ENCODE data around the gene LRG1.

The LRG1 gene, protein sequence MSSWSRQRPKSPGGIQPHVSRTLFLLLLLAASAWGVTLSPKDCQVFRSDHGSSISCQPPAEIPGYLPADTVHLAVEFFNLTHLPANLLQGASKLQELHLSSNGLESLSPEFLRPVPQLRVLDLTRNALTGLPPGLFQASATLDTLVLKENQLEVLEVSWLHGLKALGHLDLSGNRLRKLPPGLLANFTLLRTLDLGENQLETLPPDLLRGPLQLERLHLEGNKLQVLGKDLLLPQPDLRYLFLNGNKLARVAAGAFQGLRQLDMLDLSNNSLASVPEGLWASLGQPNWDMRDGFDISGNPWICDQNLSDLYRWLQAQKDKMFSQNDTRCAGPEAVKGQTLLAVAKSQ

DNA sequence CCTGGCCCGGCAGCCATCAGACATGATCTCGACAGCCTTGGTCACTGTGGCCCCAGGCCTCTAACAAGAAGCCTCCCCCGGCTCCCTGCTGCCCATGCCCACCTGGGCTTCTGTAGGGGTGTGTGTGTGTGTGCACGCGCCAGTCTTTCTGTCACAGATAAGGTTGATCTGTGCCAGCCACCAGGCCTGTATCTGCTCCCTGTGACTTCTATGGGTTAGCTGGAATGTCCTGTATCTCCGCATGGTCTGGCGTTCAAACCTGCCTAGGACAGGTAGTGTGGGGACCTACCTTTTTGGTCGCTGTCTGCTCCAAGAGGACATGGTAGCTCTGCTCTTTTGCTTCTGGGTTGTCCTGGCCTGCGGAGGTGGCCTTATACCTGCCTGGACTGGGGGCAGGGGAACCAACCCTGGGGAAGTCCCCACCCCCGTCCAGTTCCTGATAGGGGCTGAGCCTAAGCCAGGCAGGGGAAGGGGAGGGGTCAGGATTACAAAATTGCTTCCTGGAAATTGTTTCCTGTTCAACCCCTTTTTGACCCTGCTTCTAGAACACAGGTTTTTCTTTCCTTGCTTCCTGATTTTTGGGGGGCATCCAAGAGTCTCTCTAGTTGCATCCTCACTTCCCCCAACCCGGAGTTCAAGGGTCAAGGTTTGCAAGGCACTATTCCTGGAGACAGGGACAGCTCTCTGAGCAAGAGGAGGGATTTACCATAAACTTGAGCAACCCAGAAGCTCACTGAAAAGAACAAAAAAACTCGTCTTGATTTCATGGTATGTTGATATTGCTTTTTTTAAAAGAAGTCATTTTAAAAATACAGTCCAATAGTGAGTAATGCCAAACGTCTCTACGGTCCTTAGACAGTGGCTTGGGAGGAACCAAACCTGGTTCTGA, at the start of gene LRG1:
TSS of gene LRG1 (minus strand) at position 344 of the 889 bp plus-strand sequence. CDS start at position 321, 23 bp downstream.
- no peak for DNase-seq

DNA sequence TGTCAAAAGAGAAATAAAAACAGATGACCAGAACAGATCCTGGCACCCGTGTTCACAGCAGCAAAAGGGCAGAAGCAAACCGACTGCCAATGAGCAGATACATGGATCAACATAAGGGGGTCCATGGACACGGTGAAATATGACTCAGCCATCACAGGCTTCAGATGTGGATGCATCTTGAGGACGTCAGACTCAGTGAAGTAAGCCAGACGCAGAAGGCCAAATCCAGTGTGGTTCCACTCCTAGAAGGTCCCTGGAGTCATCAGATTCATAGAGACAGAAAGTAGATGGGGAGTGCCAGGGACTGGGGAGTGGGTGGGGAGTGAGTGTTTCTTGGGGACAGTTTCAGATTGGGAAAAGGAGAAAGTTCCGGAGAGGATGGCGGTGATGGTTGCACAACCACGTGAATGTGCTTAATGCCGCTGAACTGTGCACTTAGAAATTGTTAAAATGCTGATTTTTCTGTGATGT, 48.5 kb upstream of the LRG1 start:
- no peak for DNase-seq

DNA sequence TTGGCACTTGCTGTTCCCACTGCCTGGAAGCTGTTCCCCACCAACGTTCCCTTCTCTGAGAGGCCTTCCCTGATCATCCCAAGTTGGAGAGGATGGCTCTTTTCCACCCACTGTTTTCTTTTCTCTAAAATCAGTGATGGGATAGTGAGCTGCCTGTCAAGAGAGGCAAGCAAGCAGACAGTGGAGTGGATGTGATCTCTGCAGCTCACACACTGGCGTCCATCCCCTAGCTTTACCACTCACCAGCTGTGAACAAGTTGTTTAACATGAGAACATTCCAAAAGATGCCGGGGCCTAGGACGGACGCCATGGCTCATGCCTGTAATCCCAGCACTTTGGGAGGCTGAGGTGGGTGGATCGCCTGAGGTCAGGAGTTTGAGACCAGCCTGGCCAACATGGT, 47.7 kb upstream of the LRG1 start:
- no peak for DNase-seq

DNA sequence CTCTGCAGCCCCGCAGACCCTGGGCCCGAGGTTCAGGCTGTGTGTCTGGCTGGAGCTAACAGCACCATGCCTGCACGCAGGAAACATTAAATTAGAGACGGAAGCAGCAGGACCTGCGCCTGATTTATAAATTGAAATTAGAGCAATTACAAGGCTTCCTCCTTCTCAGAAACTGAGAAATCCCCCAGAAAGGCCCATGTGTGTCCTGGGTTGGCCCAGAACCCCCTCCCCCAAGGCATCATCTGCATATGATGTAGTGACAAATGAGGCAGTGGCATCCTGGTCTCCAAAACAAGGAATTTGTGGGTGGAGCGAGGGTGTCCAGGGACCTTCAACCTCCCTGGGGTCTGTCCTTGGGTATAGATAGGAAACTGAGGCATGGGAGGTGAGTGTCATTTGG, 46.9 kb upstream of the LRG1 start:
- DNase-seq, result no peak

DNA sequence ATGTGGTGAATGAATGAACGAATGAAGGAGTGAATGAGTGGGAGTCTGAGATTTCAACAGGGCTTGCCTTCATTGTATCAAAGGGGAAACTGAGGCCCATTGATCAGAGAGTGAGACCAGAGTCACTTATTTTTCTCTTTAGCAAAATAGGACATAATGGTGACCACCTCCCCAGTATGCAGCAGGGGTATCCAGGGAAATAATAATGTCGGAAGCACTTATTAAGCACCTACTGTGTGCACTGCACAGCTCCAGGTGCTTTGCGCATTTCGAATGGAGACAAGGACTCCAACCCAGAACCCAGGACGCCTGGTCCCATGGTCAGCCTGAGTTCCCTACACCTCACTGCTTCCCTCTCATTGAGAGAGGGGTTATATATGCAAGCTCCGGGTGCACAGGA, 46.4 kb upstream of the LRG1 start:
- DNase-seq, result no peak

DNA sequence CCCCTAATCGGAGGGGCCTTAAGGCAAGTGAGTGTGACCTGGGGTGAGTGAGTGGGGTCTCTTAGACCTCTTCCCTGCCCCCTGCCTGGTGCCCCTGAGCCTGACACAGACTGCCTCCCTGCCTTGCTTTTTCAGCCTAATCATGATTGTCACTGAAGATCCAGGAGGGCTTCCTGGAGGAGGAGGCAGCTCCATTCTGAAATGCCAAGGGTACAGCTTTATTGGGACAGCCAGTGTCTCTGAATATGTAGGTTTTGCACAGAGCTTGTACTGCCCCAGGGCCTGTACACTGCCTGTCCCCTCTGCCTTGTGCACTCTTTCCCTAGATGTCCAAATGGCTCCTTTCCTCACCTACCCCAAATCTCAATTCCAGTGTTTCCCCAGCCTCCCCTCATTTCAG, 45.7 kb upstream of the LRG1 start:
- DNase-seq, result no peak

DNA sequence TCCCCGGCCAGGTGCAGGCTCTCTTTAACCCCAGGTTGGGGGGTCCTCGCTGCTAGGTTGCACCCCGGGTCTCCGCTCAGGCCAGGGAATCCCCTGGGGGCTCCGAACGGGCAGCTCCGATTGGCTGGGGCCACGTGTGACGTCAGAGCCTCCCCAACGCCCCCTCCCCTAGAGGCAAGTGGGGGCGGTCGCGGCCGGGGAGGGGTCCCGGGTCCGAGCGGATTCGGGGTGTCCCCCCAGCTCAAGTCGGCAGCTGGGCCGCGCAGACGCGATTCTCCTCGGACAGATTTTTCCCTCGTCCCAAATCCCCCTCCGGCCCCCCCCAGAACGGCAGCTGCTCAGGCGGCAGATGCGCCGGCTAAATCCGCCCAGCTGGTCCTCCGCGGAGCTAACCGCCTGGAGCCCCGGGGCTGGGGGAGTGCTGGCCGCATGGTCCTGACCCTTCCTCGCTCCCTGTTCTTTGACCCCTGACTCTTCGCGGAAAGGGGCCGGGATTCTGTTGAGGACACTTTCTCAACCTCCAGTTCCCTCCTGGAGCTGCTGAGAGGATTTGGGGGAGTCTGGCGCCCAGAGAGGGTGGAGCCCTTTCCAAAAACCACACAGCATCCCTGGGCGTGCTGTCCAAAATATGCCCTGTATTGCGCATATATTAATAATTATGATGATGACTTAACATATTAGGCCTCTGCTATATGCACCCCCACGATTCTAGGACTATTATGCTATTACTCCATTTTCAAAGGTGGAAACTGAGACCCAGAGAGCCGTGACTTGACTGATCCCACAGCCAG, 45.0 kb upstream of the LRG1 start:
- DNase-seq, result peak; percentile 34 to 73

DNA sequence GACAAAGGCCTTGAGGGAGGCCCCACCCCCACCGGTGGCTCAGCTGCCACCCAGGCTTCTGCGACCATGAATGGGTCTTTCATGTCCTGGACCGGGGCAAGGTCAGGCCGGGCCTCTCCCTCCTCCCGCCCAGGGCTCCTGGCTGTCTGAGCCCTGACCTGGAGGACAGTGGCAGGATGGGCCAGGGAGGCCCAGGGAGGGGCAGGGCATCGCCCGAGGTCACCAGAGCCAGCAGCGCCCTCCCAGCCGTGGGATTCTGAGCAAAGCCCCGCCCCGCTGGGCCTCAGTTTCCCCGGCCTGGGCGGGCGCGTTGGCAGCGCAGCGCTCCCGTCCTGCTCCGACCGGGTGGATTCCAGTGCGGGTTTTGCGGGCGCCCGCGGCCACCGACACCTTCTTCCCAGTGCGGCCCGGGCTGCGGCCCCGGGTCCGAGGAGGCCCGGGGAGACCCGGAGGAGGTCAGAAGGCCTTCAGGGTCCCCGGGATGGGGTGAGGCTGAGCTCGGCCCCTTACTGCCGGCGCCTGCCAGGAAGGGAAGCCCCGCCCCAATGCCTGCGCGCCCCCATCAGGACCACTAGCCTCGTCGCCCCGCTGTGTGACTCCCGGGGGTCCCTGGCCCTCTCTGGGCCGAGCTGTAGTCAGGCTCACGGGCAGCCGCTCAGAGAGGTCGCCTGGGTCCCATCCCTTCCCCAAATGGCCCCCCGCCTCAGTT, 44.3 kb upstream of the LRG1 start:
- no peak for DNase-seq

DNA sequence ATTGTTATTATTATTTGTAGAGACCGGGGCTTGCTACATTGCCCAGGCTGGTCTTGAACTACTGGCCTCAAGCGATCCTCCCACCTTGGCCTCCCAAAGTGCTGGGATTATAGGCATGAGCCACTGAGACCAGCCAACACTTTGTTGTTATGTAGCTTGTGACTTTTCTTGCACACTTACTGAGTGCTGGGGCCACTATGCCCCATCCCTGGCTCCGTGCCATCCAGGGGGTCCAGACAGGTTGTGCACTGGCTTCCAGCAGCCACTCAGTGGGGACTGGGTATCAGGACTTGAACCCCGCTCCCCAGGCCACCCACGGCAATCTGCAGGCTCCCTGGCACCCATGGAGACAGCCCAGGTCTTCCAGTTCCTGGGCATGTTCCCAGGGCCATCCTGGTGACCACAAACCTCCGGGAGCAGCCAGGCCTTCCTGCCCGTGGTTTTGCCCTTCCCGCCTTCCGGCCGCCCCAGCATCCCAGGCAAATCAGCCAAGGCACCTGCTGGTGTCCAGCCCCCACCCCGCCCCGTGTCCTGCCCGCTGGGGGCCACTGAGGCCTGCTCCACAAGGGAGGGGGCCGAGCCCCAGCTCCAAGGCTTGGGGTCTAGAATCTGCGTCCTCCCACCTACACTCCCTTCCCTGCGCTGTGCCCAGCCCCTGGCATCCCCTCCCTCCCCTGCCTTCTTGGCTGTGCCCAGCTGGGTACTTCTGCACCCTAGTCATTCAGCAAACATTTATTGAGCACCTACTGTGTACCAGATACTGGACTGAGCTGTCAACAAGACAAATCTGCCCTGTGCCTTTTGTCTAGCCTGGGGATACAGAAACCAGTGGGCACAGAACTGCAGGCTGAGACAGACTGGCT, 43.4 kb upstream of the LRG1 start:
- no peak for DNase-seq

DNA sequence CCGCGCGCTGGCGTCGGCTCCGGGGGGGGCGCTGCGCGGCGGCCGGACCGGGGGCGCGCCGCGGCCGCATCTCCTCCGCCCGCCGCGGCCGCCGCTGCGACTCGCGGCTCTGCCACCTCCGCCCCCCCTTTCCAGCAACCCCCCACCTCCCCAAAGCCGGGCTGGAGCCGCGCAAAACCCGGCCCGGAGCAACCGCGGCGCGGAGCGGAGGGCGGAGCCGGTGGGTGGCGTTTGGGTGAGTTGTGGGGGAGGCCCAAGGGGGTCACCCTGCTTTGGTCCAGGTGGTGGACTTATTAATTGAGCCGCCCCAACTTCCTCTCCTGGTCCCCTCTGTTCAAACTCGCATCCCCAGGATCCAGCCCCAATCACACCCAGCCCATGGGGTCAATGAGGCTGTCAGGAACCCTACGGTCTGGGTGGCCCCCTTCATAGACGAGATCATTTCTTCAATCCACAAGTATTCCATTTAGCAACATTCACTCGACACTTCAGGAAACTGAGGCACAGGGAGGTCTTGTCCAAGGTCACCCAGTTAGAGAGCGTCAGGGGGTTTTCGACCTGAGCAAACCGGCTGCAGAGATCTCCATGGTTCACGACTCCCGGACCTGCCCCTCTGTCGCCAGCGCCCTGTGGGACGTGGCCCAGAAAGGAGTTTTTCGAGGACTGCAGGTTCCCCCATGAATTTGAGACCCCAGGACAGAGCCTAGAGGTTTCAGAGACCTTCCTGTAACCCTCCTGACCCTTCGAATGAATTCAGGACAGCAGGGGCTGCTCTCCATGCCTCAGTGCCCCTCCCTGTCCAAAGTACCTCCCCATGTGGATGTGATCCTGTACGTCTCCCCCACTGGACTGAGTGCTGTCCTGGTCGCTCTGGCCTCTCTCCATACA, 42.1 kb upstream of the LRG1 start:
- DNase-seq, result no peak

DNA sequence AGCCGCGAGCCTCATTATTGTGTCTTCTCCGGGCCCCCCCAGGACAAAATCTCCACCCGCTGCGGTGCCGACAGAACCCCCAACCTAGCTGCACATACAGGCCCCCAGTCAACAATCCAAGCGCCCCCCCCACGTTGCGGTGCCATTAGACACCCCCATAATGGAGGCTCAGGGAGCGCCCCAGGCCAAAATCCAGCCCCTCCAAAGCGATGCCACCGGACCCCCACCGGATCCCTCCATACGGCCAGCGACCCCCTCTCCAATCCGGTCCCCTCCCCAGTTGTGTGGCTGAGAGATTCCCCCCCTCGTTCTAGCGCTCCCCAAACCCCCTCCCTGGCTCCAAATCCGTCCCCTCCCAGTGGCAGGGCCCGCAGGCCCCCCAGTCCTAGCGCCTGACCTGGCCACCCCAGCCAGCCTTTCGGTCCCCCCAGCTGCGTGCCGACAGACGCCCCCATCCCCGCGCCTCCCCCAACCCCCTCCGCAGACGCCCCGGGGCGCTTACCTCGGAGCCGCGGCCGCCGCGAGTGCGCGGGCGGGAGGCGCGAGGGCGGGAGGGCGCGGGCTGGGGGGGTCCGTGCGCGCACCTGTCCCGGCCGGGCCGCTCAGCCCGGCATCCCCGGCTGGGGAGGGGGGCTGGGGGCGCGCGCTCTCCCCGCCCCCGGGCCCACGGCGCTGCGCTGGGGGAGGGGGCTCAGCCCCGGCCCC, 41.3 kb upstream of the LRG1 start:
- no peak for DNase-seq

DNA sequence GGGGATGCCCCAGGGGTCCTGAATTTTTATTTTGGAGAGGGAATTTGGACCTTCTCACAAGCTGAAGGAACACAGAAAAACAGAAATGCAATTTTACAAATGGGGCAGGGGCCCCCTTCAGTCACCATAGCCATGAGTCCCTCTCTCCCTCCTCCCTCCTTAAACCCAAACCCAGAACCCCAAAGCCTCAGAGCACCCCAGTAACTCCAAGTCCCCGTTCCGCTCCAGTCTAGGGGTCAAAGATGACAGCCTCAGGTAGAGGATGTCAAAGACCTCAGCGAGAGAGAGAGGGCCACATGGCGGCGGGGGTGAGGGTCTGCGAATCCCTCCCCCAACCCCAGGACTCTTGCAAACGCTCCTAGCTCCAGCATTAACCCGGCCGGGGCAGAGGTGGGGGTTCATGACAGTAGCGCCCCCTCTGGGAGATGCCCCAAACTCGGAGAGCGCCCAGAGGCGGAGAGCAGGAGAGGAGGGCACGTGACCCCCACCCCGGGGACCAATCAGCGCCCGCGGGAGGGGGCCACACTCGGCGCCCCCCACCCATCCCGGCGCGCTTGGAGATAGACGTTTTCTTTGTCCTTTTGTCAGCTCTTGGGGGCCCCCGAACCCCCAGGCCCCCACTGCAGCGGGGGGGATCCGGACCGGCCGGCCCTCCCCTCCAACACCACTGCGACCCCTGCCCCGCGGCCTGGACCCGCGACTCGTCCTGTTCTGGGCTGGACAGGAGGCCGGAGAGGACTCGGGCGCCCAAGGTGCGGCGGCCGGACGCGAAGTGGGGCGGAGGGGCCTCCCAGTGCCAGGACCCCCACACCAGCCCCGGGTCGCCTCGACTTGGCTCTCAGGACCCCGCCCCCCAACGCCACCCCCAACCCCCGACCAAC, 40.4 kb upstream of the LRG1 start:
- DNase-seq, result no peak

DNA sequence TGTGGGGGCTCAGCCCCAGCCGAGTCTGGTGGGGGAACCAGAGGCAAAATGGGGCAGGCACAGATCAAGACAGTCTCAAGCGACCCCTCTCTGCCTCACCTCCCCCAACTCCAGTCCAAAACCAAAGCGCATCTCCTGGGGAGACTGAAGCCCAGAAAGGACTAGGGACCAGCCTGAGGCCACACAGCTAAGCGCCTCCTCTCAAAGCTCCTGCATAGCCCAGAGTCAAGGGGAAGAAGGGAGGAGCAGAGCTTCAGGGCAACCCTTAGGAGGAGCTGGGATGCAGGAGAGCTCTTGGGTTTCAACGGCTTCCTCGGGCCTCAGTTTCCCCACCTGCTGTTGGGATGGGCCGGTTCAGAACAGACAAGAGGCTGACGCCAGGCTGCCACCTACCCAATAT, 39.6 kb upstream of the LRG1 start:
- no peak for DNase-seq

DNA sequence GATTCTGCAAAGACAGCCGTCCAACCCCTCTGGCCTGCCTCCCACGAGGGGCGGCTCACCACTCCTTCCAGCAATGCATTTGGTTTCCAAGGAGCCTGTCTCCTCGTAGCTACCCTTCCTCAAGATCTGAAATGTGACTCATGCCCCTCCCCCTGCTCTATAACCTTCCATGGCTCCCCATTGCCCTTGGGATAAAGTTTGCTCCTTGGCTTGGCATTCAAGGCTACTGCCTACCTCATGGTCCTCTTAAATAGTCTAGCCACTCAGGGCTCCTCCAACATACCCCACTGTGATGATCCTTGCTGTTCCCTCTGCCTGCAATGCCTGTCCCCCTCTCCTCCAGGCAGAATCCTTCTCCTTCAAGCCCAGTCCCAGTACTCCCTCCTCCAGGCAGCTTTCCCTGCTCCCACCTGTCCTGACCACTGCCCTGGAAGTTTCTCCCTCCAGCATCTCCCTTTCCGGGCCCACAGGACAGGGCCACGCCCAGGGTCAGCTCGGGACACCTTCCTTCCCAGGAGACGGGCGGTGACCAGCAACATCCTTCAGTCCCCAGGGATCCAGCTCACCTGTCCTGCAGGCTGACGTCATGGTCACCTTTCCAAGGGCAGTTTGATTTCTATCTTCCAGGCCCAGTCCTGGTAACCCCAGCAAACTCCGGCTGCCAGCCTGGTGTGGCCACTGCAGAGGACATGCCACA, 38.9 kb upstream of the LRG1 start:
- DNase-seq, result no peak

DNA sequence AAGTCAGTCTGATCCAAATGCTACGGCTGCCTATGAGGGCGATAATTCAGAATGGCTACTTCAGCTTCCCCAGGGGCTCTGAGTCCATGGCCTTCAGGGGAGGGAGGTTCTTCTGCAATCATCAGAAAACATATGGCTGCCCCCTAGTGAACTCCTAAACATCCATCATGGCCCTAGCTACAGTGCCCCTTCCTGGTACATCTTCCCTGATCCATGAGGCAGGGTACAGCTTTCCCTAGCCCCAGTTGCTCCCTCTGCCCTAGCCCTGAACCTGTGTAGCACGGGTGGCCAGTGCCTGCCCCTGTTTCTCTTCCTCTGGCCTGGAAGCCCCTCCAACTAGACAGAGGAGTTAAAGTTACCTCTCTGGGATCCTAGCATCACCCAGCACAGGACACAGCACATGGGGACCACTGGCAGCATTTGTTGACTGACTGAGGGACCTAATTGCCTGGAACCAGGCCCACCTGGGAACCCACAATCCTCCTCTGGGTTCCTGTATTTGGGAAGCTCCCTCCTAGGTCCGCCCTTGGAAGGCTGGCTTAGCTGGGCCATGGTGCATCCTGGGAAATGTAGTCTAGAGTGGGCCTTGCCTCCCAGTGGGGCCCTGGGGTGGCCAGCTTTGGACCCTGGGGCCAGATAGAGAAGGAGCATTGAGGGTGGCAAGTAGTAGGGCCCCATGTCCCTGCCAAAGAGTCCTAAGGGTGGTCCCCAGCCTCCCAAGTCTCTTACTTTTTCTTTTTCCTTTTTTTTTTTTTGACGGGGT, 37.4 kb upstream of the LRG1 start:
- DNase-seq, result no peak

DNA sequence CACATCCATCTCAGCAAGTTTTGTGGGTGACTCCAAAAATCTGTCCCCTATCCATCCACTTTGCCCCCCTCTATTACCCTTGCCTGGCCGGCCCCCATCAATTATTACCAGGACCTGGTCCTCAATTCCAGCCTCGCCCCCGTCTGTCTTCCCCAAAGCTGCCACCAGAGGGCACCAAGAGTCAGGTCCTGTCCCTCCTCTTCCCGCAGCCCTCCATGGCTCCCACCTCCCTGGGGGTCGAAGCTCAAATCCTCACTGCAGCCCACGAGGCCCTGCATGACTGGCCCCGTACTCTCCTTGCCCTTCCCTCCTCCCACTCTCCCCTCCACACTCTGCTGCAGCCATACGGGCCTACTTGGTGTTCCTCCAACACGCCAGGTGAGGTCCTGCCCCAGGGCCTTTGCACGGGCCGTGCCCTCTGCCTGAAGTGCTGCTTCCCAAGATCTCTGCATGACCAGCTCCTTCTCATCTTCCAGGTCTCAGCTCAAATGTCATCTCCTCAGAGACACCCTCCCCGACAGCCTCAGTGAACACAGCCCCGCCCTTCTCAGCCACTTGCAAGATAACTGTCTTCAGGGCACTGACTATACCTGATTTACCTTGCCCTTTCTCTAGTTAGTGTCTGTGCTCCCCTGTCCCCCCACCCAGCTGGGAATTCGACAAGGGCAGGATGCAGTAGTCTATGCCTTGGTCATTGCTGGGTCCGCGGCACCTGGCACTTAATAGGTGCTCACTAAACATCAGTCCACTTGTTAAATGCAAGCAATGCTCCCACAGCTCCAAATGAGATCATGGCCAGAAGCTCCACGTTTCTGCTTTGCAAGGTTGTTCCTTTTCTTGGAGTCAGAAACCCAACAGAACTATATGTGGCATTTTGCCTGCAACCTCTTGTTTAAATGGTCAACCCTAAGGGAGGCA, 36.4 kb upstream of the LRG1 start:
- DNase-seq, result peak in 1 of 2 experiments; percentile 25

All from SHP77 (cell line).